GM12878 (cell line): ENCODE data around the gene GFPT1. TPM values are rescaled to one million over a fixed set of nuclear protein-coding genes. Genes with fewer than 3 reads are reported as not detected.

Experiments used
- ATAC-seq: fragments of 200-7000 bp; cut with Tn5 transposase; 3 replicates; pipeline ENCODE4 v1.9.1; 2020; ENCODE audit warnings: mild to moderate bottlenecking, moderate library complexity
- BruUV-seq: library from RNA; stranded (reverse); fragments of 400-500 nt; replicated peaks from 2 replicates; lab custom pipeline; 2021; lab: Mats Ljungman, UMichigan
- CTCF ChIA-PET: fragments of 300-600 bp; sonication (Branson Sonifier 250); formaldehyde crosslinking; extraction: SDS; loops from one replicate; lab custom pipeline; 2021; ENCODE audit warnings: inconsistent platforms; lab: Yijun Ruan, JAX
- POLR2A ChIA-PET: fragments of 350-600 bp; formaldehyde crosslinking; extraction: SDS; loops from one replicate; lab custom pipeline; 2021; ENCODE audit warnings: inconsistent platforms; lab: Charles Lee
- RAD21 ChIA-PET: fragments of 300-600 bp; sonication (Branson Sonifier 250); formaldehyde crosslinking; loops from one replicate; lab custom pipeline; 2023; ENCODE audit warnings: antibody characterized with exemption; ENCODE audit not compliant: unreplicated experiment; lab: Charles Lee
- SMC1A ChIA-PET: fragments of 300-600 bp; sonication (Branson Sonifier 250); formaldehyde crosslinking; loops from one replicate; lab custom pipeline; 2023; ENCODE audit not compliant: unreplicated experiment, uncharacterized antibody; lab: Charles Lee
- DNase-seq: peaks from one replicate; pipeline ENCODE4 v3.0.0-alpha.2; 2011; ENCODE audit warnings: low read depth, low spot score
- FAIRE-seq: peaks from 3 replicates; lab custom pipeline; 2011; peaks lifted over from hg19 to GRCh38; lab: Jason Lieb, UNC
- H2AFZ ChIP-seq: 2 replicates; pipeline ENCODE4 v1.6.0; 2011; ENCODE audit warnings: low read depth, low read length, control low read depth; ENCODE audit not compliant: control insufficient read depth
- H3K27ac ChIP-seq: 2 replicates; pipeline ENCODE4 v1.5.1; 2011; ENCODE audit warnings: control low read depth; ENCODE audit not compliant: control insufficient read depth, insufficient read depth
- H3K27me3 ChIP-seq, 2 experiments: replicated peaks in 1 of 2; 2 replicates each; pipeline versions ENCODE4 v1.6.0 to v1.6.1; 2011; ENCODE audit warnings: low read length in 1 of 2; ENCODE audit not compliant: control insufficient read depth in 2 of 2, insufficient read depth in 2 of 2
- H3K36me3 ChIP-seq, 2 experiments: 2 replicates each; pipeline ENCODE4 v1.5.1; 2011; ENCODE audit warnings: low read length in 1 of 2; ENCODE audit not compliant: control insufficient read depth in 2 of 2, insufficient read depth in 2 of 2
- H3K4me1 ChIP-seq: 2 replicates; pipeline ENCODE4 v1.6.1; 2011; ENCODE audit warnings: mild to moderate bottlenecking, low read length, moderate library complexity, mixed read lengths; ENCODE audit not compliant: control insufficient read depth, insufficient read depth
- H3K4me2 ChIP-seq: 2 replicates; pipeline ENCODE4 v1.6.0; 2011; ENCODE audit warnings: control low read depth; ENCODE audit not compliant: control insufficient read depth, insufficient read depth
- H3K4me3 ChIP-seq: fragments of 200-600 bp; sonication (generic); 2 replicates; pipeline ENCODE4 v1.5.1; 2016
- H3K79me2 ChIP-seq: 2 replicates; pipeline ENCODE4 v1.6.0; 2011; ENCODE audit warnings: low read length; ENCODE audit not compliant: control insufficient read depth, insufficient read depth
- H3K9ac ChIP-seq: 2 replicates; pipeline ENCODE4 v1.8.0; 2011; ENCODE audit warnings: low read length, control low read depth, mixed read lengths; ENCODE audit not compliant: control insufficient read depth, insufficient read depth
- H3K9me3 ChIP-seq: replicated peaks from 3 replicates; pipeline ENCODE4 v1.5.1; 2011; ENCODE audit warnings: mild to moderate bottlenecking, low read length; ENCODE audit not compliant: control insufficient read depth, insufficient read depth
- H4K20me1 ChIP-seq: 2 replicates; pipeline ENCODE4 v1.6.0; 2011; ENCODE audit not compliant: control insufficient read depth, insufficient read depth
- BCL11A ChIP-seq: IDR thresholded peaks from 2 replicates; pipeline ENCODE4 v1.6.1; 2011; ENCODE audit warnings: low read depth, low read length
- DPF2 ChIP-seq: fragments of 450-650 bp; IDR thresholded peaks from 2 replicates; pipeline ENCODE4 v1.6.1; 2017; ENCODE audit warnings: mild to moderate bottlenecking
- ELK1 ChIP-seq: IDR thresholded peaks from 2 replicates; pipeline ENCODE4 v1.6.1; 2012; ENCODE audit warnings: low read depth, low read length, improper control_type of control experiment
- ETV6 ChIP-seq, 2 experiments: fragments of 450-650 bp in 1 of 2; IDR thresholded peaks in 1 of 2; conservative IDR thresholded peaks in 1 of 2; 2 replicates each; pipeline ENCODE4 v1.6.1; 2014; ENCODE audit warnings: antibody characterized with exemption in 1 of 2, borderline replicate concordance in 1 of 2, low read depth in 1 of 2, mild to moderate bottlenecking in 1 of 2, moderate library complexity in 1 of 2
- IRF3 ChIP-seq: fragments of 450-650 bp; IDR thresholded peaks from 2 replicates; pipeline ENCODE4 v1.6.1; 2014; ENCODE audit warnings: mild to moderate bottlenecking
- JUNB ChIP-seq: IDR thresholded peaks from 2 replicates; pipeline ENCODE4 v1.6.1; 2016; ENCODE audit warnings: antibody characterized with exemption, mild to moderate bottlenecking
- KDM1A ChIP-seq: fragments of 200-600 bp; sonication (generic); IDR thresholded peaks from 2 replicates; pipeline ENCODE4 v1.6.1; 2016; ENCODE audit warnings: borderline replicate concordance
- NR2C1 ChIP-seq: fragments of 450-650 bp; IDR thresholded peaks from 2 replicates; pipeline ENCODE4 v1.6.1; 2017; ENCODE audit warnings: antibody characterized with exemption, mild to moderate bottlenecking, moderate library complexity
- RBBP5 ChIP-seq: fragments of 200-600 bp; sonication (generic); conservative IDR thresholded peaks from 2 replicates; pipeline ENCODE4 v1.6.1; 2016
- SMARCA5 ChIP-seq: fragments of 450-650 bp; IDR thresholded peaks from 2 replicates; pipeline ENCODE4 v1.6.1; 2017; ENCODE audit warnings: mild to moderate bottlenecking
- STAT1 ChIP-seq: fragments of 450-650 bp; conservative IDR thresholded peaks from 2 replicates; pipeline ENCODE4 v1.6.1; 2014; ENCODE audit warnings: antibody characterized with exemption, mild to moderate bottlenecking
- YBX1 ChIP-seq: fragments of 450-650 bp; IDR thresholded peaks from 2 replicates; pipeline ENCODE4 v1.6.1; 2016; ENCODE audit warnings: antibody characterized with exemption
- ZBED1 ChIP-seq: IDR thresholded peaks from 2 replicates; pipeline ENCODE4 v1.6.1; 2016; ENCODE audit warnings: borderline replicate concordance
- ZBTB4 ChIP-seq: fragments of 450-650 bp; formaldehyde crosslinking; IDR thresholded peaks from 2 replicates; pipeline ENCODE4 v1.4.0; 2022; ENCODE audit warnings: mild to moderate bottlenecking, moderate library complexity
- ZNF687 ChIP-seq: fragments of 450-650 bp; IDR thresholded peaks from 2 replicates; pipeline ENCODE4 v1.6.1; 2017; ENCODE audit warnings: mild to moderate bottlenecking, moderate library complexity
- WGBS: methylation state at CpG from one replicate; pipeline ENCODE4 v1.1.6; 2016; ENCODE audit warnings: low lambda C conversion rate; ENCODE audit not compliant: insufficient replicate concordance, insufficient coverage; ENCODE audit errors: missing lambda C conversion rate; 5-methylcytosine and 5-hydroxymethylcytosine counted together
- in situ Hi-C: fragments of 300-500 bp; cut with MboI; formaldehyde crosslinking; loops from 9 replicates; pipeline ENCODE4 v1.14.3; 2018; ENCODE audit warnings: mixed read lengths
- intact Hi-C: fragments of 100-400 bp; cut with micrococcal nuclease; formaldehyde crosslinking; loops from one replicate; pipeline ENCODE4 v1.14.2; 2022; ENCODE audit not compliant: unreplicated experiment
- polyA plus RNA-seq, 11 experiments: library from polyadenylated mRNA; depleted of rRNA in 4 of 11; unstranded in 6 of 11; stranded (reverse) in 5 of 11; fragments of >200 nt; fragmentation: Nextera tagmentation in 4 of 11; fragmentation: Illumina TruSeq in 1 of 11; extraction: Ambion mirVana in 4 of 11; extraction: Trizol in 1 of 11; gene quantifications; 1 replicate in 1 of 11; 2 replicates in 10 of 11; pipeline versions ENCODE4 v1.2.1 to v1.2.3, GENCODE V29; 2011 to 2016; ENCODE audit warnings: inconsistent platforms in 2 of 11, missing spikeins in 2 of 11, low read depth in 1 of 11
- total RNA-seq, 4 experiments: library from RNA; depleted of rRNA in 3 of 4; stranded (reverse); fragments of >200 nt in 3 of 4; fragmentation: Illumina TruSeq in 1 of 4; extraction: Trizol in 1 of 4; gene quantifications; 2 replicates each; pipeline versions ENCODE4 v1.2.1 to v1.2.3, GENCODE V29; 2013 to 2021

Gene GFPT1
- total and polyA plus RNA-seq, 10 of the 15 experiments (the other 5 are each of a cell fraction or from before 2014, with no cell fraction given), result 10.1 to 95.2 (median 24.5) TPM

- H3K9ac ChIP-seq, result no peak overlapping the region
- TF ChIP-seq KDM1A (no peak), ELK1 (no peak), IRF3 (no peak), ZBED1 (no peak), ETV6 (conservative IDR thresholded peaks at IDR 0.05 in 1 of 2, IDR thresholded peaks at IDR 0.05 in 1 of 2; ENCODE audit: borderline replicate concordance in 1 of 2, low read depth in 1 of 2) (no peak), BCL11A (no peak), JUNB (no peak), NR2C1 (no peak), ZBTB4 (CRISPR knock-in tag) (no peak), DPF2 (no peak), SMARCA5 (no peak), ZNF687 (no peak), YBX1 (no peak), STAT1 (no peak), RBBP5 (no peak)
- no peak overlapping the region for H2AFZ ChIP-seq
- no peaks in the 10 kb centered on the region for H3K27me3 ChIP-seq
- H3K4me1 ChIP-seq, result no peaks in the 10 kb centered on the region
- H3K9me3 ChIP-seq, result no peaks in the 10 kb centered on the region
- DNase-seq (no peak), FAIRE-seq (no peak), ATAC-seq (no peak)
- no peaks in the 10 kb centered on the region for H3K79me2 ChIP-seq
- no peak overlapping the region for H3K27ac ChIP-seq
- ChIA-PET POLR2A (no interaction called here), SMC1A (no interaction called here), CTCF (interaction anchor here (1.7 kb wide), 1 partner anchor 10 kb away, joined by 3 read pairs; no protein-coding TSS in a partner anchor), RAD21 (no interaction called here)
- no peaks in the 10 kb centered on the region for H4K20me1 ChIP-seq
- BruUV-seq, result no TSS peak
- H3K4me3 ChIP-seq, result no peak overlapping the region
- in situ Hi-C loops, result no loop called here
- H3K36me3 ChIP-seq, result peaks cover 11 to 30% of the 10 kb centered on the region in 2 experiments
- intact Hi-C loops, result no loop called here
- 93% methylated on average over 1 of the region's 1 CpG for WGBS
- H3K4me2 ChIP-seq, result no peak overlapping the region
Observed at GRCh38 chr2:69348781-69349180, 38.2 kb downstream of the GFPT1 start.
